Neural progenitor cell (in vitro differentiated cells): Measurements from ENCODE around the gene HCCS.

ENCODE experiments used
- EZH2 ChIP-seq: fragments of 200-600 bp; sonication (generic); IDR thresholded peaks from 2 replicates; pipeline ENCODE4 v1.6.1; 2017; ENCODE audit warnings: antibody characterized with exemption, mild to moderate bottlenecking, moderate library complexity
- EZH2phosphoT487 ChIP-seq: fragments of 200-600 bp; sonication (generic); IDR thresholded peaks from 2 replicates; pipeline ENCODE4 v1.6.1; 2017; ENCODE audit warnings: antibody characterized with exemption
- TF ChIP-seq, protein P1 (sequence below): fragments of 200-600 bp; sonication (generic); IDR thresholded peaks from 2 replicates; pipeline ENCODE4 v1.5.1; 2017; ENCODE audit warnings: antibody characterized with exemption, mild to moderate bottlenecking

GRCh38 chrX:11073381-11073780 lies 37.8 kb upstream of the HCCS start:
- no peak for TF ChIP-seq EZH2
- TF ChIP-seq, protein P1, sequence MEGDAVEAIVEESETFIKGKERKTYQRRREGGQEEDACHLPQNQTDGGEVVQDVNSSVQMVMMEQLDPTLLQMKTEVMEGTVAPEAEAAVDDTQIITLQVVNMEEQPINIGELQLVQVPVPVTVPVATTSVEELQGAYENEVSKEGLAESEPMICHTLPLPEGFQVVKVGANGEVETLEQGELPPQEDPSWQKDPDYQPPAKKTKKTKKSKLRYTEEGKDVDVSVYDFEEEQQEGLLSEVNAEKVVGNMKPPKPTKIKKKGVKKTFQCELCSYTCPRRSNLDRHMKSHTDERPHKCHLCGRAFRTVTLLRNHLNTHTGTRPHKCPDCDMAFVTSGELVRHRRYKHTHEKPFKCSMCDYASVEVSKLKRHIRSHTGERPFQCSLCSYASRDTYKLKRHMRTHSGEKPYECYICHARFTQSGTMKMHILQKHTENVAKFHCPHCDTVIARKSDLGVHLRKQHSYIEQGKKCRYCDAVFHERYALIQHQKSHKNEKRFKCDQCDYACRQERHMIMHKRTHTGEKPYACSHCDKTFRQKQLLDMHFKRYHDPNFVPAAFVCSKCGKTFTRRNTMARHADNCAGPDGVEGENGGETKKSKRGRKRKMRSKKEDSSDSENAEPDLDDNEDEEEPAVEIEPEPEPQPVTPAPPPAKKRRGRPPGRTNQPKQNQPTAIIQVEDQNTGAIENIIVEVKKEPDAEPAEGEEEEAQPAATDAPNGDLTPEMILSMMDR = no peak
- no peak for TF ChIP-seq EZH2phosphoT487
